Measurements from ENCODE around the gene CTNNBIP1. TPM values are rescaled to one million over a fixed set of nuclear protein-coding genes. Genes with fewer than 3 reads are reported as not detected.

Gene CTNNBIP1
- polyA plus RNA-seq, 3 donors, result 26.2 to 26.8 (median 26.3) TPM

GRCh38 chr1:9836632-9836960 is 73.5 kb downstream of the CTNNBIP1 start:
- WGBS (ENCODE audit: insufficient coverage), result 86% methylated on average over 4 of the region's 5 CpGs
- H3K27me3 ChIP-seq (ENCODE audit: control insufficient read depth in 2 of 2, insufficient read depth in 2 of 2, low read length in 2 of 2), result no peaks in the 10 kb centered on the region
- H3K79me2 ChIP-seq (ENCODE audit: insufficient read depth, low read length), result no peaks in the 10 kb centered on the region
- H3K36me3 Mint-ChIP-seq, result no peaks in the 10 kb centered on the region
- H3K27ac ChIP-seq (ENCODE audit: low read depth in 1 of 2, low read length in 2 of 2), result no peak overlapping the region
- H2AFZ ChIP-seq (ENCODE audit: insufficient read depth, low read depth, low read length, poor library complexity, severe bottlenecking), result no peak overlapping the region
- no peak overlapping the region for H3K4me2 ChIP-seq (replicated peaks; ENCODE audit: extremely low read depth, low read length, poor library complexity, severe bottlenecking)
- H3K36me3 ChIP-seq (replicated peaks in 1 of 2; ENCODE audit: control insufficient read depth in 1 of 2, insufficient read depth in 2 of 2, low read length in 2 of 2), result no peaks in the 10 kb centered on the region
- no peaks in the 10 kb centered on the region for H3K4me1 ChIP-seq (ENCODE audit: control insufficient read depth in 1 of 2, insufficient read depth in 2 of 2, low read length in 2 of 2)
- no peaks in the 10 kb centered on the region for H4K20me1 ChIP-seq (ENCODE audit: insufficient read depth, low read length)
- H3K4me3 Mint-ChIP-seq, result no peak overlapping the region
- H3K27ac Mint-ChIP-seq, result no peak overlapping the region
- peaks cover 1 to 10% (median 7%) of the 10 kb centered on the region in 3 donors for H3K27me3 Mint-ChIP-seq (ENCODE audit: low read depth in 3 of 3)
- no peak overlapping the region for H3K4me3 ChIP-seq (replicated peaks in 1 of 3; ENCODE audit: low read depth in 2 of 3, low read length in 3 of 3)
- intact Hi-C loops (cut with micrococcal nuclease), result no loop called here
- no peaks in the 10 kb centered on the region for H3K9me3 ChIP-seq (replicated peaks in 1 of 2; ENCODE audit: control insufficient read depth in 1 of 2, insufficient read depth in 1 of 2, low read length in 2 of 2)
- H3K9ac ChIP-seq (ENCODE audit: insufficient read depth, low read length, poor library complexity, severe bottlenecking), result no peak overlapping the region
- H3K9me3 Mint-ChIP-seq, result peaks cover 0 to 5% (median 3%) of the 10 kb centered on the region in 7 donors
- no peak for DNase-seq
- no peak for TF ChIP-seq CTCF (IDR thresholded peaks at IDR 0.05)
- peaks cover 7% of the 10 kb centered on the region for H3K4me1 Mint-ChIP-seq

DNA sequence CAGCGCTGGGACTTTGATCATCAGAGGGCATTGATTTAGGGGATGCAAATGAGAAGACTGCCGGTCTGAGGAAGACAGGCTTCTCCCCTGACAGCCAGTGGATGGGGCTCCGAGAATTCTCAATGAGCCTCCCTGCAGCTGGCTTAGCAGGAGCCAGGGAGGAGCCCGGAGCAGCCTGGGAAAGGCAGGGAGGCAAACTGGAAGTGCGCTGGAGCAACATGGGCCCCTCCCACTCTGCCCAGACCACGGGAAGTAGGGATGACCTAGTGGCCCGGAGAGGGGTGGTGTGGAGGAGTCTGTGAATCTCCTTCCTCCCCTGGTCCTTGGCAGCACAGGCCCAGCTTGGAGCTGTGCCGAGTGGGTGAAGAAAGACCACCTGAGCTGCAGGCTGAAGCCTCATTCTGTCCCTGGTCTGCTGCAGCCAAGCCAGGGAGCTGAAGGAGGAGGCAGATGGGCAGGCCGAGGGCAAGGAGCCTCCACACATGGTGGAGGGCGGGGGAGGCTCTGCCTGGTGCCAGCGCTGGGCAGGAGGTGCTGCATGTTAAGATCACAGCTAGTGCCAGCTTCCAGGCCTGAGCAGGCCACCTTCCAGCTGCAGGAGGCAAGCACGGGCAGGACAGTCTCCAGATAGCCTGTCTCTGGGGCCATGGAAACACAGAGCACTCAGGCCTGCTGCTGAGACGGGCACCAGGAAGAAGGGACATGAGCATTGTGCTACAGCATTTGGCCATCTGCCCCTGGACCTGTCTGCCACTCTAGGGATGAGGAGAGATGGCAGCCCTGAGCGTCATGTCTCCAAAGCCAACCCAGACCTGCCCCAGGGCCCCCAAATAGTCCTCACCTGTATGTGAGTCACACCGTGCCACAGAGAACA is 74.1 kb downstream of the CTNNBIP1 start:
- H3K36me3 Mint-ChIP-seq, result no peaks in the 10 kb centered on the region
- 91% methylated on average over 9 of the region's 15 CpGs for WGBS (ENCODE audit: insufficient coverage)
- no peak for TF ChIP-seq CTCF (IDR thresholded peaks at IDR 0.05)
- H3K4me2 ChIP-seq (replicated peaks; ENCODE audit: extremely low read depth, low read length, poor library complexity, severe bottlenecking), result no peak overlapping the region
- H3K36me3 ChIP-seq (replicated peaks in 1 of 2; ENCODE audit: control insufficient read depth in 1 of 2, insufficient read depth in 2 of 2, low read length in 2 of 2), result no peaks in the 10 kb centered on the region
- H3K27ac ChIP-seq (ENCODE audit: low read depth in 1 of 2, low read length in 2 of 2), result no peak overlapping the region
- H3K9ac ChIP-seq (ENCODE audit: insufficient read depth, low read length, poor library complexity, severe bottlenecking), result no peak overlapping the region
- peaks cover 7% of the 10 kb centered on the region for H3K4me1 Mint-ChIP-seq
- H3K27me3 Mint-ChIP-seq (ENCODE audit: low read depth in 3 of 3), result peaks cover 1 to 10% (median 4%) of the 10 kb centered on the region in 3 donors
- intact Hi-C loops (cut with micrococcal nuclease), result no loop called here
- H3K4me3 ChIP-seq (replicated peaks in 1 of 3; ENCODE audit: low read depth in 2 of 3, low read length in 3 of 3), result no peak overlapping the region
- no peak for DNase-seq
- no peaks in the 10 kb centered on the region for H3K4me1 ChIP-seq (ENCODE audit: control insufficient read depth in 1 of 2, insufficient read depth in 2 of 2, low read length in 2 of 2)
- peak overlapping the region in 2 of 7 donors; percentile 25 for H3K27ac Mint-ChIP-seq
- H3K9me3 ChIP-seq (replicated peaks in 1 of 2; ENCODE audit: control insufficient read depth in 1 of 2, insufficient read depth in 1 of 2, low read length in 2 of 2), result no peaks in the 10 kb centered on the region
- H3K79me2 ChIP-seq (ENCODE audit: insufficient read depth, low read length), result no peaks in the 10 kb centered on the region
- H4K20me1 ChIP-seq (ENCODE audit: insufficient read depth, low read length), result no peaks in the 10 kb centered on the region
- no peak overlapping the region for H2AFZ ChIP-seq (ENCODE audit: insufficient read depth, low read depth, low read length, poor library complexity, severe bottlenecking)
- no peaks in the 10 kb centered on the region for H3K9me3 Mint-ChIP-seq
- no peaks in the 10 kb centered on the region for H3K27me3 ChIP-seq (ENCODE audit: control insufficient read depth in 2 of 2, insufficient read depth in 2 of 2, low read length in 2 of 2)
- no peak overlapping the region for H3K4me3 Mint-ChIP-seq

Measured in CD14-positive monocyte (primary cell).